ENCODE results near the gene ARHGAP30.

- TF ChIP-seq GATA2 (IDR thresholded peaks at IDR 0.05; ENCODE audit: low read depth, low read length) (no peak), GATA3 (IDR thresholded peaks at IDR 0.05; ENCODE audit: low read depth, low read length) (no peak)
Observed at GRCh38 chr1:161094481-161094880, 24.8 kb upstream of the ARHGAP30 start.
